A673 (cell line): ENCODE data around the gene ZNF493.

ENCODE experiments used
- EZH2 ChIP-seq: fragments of 200-600 bp; sonication (generic); IDR thresholded peaks from 2 replicates; pipeline ENCODE4 v1.6.1; 2017; ENCODE audit warnings: borderline replicate concordance, low read depth, mild to moderate bottlenecking, mixed read lengths, antibody characterized with exemption, low read length; ENCODE audit not compliant: poor library complexity, severe bottlenecking
- TF ChIP-seq, protein P1 (sequence below): fragments of 300-800, 200-600 bp; sonication (generic); conservative IDR thresholded peaks from 2 replicates; pipeline ENCODE4 v1.5.1; 2017; ENCODE audit warnings: low read depth, mild to moderate bottlenecking, antibody characterized with exemption, low read length, moderate library complexity, mixed read lengths

- TF ChIP-seq, protein P1, sequence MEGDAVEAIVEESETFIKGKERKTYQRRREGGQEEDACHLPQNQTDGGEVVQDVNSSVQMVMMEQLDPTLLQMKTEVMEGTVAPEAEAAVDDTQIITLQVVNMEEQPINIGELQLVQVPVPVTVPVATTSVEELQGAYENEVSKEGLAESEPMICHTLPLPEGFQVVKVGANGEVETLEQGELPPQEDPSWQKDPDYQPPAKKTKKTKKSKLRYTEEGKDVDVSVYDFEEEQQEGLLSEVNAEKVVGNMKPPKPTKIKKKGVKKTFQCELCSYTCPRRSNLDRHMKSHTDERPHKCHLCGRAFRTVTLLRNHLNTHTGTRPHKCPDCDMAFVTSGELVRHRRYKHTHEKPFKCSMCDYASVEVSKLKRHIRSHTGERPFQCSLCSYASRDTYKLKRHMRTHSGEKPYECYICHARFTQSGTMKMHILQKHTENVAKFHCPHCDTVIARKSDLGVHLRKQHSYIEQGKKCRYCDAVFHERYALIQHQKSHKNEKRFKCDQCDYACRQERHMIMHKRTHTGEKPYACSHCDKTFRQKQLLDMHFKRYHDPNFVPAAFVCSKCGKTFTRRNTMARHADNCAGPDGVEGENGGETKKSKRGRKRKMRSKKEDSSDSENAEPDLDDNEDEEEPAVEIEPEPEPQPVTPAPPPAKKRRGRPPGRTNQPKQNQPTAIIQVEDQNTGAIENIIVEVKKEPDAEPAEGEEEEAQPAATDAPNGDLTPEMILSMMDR = no peak
- TF ChIP-seq EZH2 = no peak
These were observed 69.7 kb downstream of the ZNF493 start for GRCh38 chr19:21466627-21467026.
